ENCODE data around the gene HSPG2.

DNA sequence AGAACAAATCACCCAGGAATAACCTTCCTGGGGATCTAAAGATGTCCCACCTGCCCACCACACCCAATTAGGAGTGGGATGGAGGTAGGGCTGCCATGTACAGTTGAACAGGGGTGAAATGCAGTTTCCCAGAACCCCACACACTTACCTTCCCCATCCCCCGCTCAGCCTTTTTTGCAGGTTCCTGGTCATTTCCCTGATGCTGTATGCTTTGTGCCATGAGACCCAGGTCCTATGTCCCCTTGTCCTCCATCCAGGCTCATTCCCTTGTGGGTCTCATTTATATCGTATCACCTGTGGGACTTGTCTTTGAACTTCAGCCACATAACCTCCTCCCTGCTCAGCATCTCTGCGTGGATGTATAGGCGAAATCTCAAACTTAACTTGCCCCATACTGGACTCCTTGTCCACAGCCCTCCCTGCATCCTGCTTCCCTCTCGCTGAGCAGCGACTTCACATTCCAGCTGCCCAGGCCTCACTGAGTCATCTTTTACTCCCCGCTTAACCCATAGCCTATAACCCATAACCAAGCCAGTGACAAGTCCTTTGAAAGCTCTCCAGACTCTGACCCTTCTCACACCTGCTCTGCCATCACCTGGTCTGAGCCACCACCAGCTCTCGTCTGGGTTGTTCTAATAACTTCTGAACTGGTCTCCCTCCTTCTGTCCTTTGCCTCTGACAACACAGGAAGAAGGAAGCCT, 120.4 kb downstream of the HSPG2 start:
- TF ChIP-seq, protein P1, sequence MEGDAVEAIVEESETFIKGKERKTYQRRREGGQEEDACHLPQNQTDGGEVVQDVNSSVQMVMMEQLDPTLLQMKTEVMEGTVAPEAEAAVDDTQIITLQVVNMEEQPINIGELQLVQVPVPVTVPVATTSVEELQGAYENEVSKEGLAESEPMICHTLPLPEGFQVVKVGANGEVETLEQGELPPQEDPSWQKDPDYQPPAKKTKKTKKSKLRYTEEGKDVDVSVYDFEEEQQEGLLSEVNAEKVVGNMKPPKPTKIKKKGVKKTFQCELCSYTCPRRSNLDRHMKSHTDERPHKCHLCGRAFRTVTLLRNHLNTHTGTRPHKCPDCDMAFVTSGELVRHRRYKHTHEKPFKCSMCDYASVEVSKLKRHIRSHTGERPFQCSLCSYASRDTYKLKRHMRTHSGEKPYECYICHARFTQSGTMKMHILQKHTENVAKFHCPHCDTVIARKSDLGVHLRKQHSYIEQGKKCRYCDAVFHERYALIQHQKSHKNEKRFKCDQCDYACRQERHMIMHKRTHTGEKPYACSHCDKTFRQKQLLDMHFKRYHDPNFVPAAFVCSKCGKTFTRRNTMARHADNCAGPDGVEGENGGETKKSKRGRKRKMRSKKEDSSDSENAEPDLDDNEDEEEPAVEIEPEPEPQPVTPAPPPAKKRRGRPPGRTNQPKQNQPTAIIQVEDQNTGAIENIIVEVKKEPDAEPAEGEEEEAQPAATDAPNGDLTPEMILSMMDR (IDR thresholded peaks at IDR 0.05): no peak
- TF ChIP-seq EP300 (IDR thresholded peaks at IDR 0.05) (no peak), POLR2A (IDR thresholded peaks at IDR 0.05) (no peak)

Data from gastroesophageal sphincter (tissue), 3 donors.